Tibial nerve (tissue), 4 donors: ENCODE data around the gene RPL35A.

ENCODE experiments used
- EP300 ChIP-seq, 2 donors: sonication (generic); formaldehyde crosslinking; IDR thresholded peaks; one replicate each; pipeline ENCODE4 v1.6.1; 2017; ENCODE audit warnings: antibody characterized with exemption in 2 of 2, mild to moderate bottlenecking in 1 of 2
- POLR2A ChIP-seq, 2 donors: fragments of 450-650 bp; IDR thresholded peaks; one replicate each; pipeline ENCODE4 v1.6.1; 2017; ENCODE audit warnings: antibody characterized with exemption in 2 of 2, mild to moderate bottlenecking in 2 of 2, moderate library complexity in 2 of 2
- TF ChIP-seq, protein P1 (sequence below), 5 experiments: fragments of 200-600 bp in 3 of 5; fragments of 450-650 bp in 2 of 5; sonication (generic) in 3 of 5; IDR thresholded peaks; one replicate each; pipeline ENCODE4 v1.5.1; 2016 to 2019; ENCODE audit warnings: antibody characterized with exemption in 5 of 5, mild to moderate bottlenecking in 3 of 5, moderate library complexity in 2 of 5

DNA sequence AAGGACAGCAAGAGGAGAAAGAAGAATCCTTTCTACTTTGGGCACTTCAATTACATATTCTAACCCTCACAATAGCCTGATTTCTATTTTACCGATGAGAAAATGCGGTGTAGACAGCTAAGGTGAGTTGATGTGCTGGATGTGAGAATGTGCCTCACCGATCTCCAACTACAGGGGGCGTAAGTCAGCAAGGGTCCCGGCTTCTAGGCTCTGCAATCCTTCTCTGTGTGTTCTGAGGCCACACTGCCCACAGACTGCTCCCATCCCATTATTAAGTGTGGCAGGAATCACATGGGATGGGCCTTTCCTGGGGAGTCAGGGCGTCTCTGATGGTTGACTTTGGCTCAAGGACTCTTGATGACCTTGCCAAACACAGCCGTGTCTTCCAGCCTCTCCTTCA is 23.6 kb upstream of the RPL35A start:
- TF ChIP-seq EP300 (IDR thresholded peaks at IDR 0.05) (no peak), POLR2A (IDR thresholded peaks at IDR 0.05) (no peak)
- TF ChIP-seq, protein P1, sequence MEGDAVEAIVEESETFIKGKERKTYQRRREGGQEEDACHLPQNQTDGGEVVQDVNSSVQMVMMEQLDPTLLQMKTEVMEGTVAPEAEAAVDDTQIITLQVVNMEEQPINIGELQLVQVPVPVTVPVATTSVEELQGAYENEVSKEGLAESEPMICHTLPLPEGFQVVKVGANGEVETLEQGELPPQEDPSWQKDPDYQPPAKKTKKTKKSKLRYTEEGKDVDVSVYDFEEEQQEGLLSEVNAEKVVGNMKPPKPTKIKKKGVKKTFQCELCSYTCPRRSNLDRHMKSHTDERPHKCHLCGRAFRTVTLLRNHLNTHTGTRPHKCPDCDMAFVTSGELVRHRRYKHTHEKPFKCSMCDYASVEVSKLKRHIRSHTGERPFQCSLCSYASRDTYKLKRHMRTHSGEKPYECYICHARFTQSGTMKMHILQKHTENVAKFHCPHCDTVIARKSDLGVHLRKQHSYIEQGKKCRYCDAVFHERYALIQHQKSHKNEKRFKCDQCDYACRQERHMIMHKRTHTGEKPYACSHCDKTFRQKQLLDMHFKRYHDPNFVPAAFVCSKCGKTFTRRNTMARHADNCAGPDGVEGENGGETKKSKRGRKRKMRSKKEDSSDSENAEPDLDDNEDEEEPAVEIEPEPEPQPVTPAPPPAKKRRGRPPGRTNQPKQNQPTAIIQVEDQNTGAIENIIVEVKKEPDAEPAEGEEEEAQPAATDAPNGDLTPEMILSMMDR (IDR thresholded peaks at IDR 0.05), result no peak
